PC-9 (cell line): ENCODE measurements around the gene PATJ.

Experiments used
- CTCF ChIP-seq: fragments of 200-600 bp; sonication (generic); conservative IDR thresholded peaks from 2 replicates; pipeline ENCODE4 v1.6.1; 2017; ENCODE audit warnings: mixed run types, antibody characterized with exemption, mild to moderate bottlenecking, moderate library complexity
- EZH2 ChIP-seq: fragments of 200-600 bp; sonication (generic); IDR thresholded peaks from 2 replicates; pipeline ENCODE4 v1.8.0; 2017; ENCODE audit warnings: antibody characterized with exemption, low read depth

GRCh38 chr1:62012836-62013235 is 270.6 kb downstream of the PATJ start:
- TF ChIP-seq CTCF (no peak), EZH2 (no peak)
